Measurements from ENCODE around the gene KREMEN1. TPM values are rescaled to one million over a fixed set of nuclear protein-coding genes. Genes with fewer than 3 reads are reported as not detected.

Gene KREMEN1
- polyA plus RNA-seq, 1 of the 3 experiments (the other 2 are of a cell fraction): 10.0 TPM

DNA sequence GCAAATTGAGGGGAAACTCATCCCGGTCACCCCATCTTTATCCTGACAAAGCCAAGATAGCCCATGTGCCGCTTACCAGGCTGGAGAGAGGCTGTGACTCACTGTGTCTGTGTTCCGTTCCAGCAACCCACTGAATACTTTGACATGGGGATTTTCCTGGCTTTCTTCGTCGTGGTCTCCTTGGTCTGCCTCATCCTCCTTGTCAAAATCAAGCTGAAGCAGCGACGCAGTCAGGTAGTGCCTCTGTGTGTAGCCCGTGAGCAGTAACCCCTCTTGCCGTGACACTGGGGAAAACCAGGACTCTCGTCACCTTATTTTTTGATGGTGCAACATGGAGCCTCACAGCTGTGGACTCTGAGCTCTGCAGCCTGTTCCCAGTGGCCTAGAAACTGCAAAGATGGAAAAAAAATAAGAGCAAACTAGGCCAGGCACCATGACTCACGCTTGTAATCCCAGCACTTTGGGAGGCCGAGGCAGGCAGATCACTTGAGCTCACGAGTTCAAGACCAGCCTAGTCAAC is 28.1 kb upstream of the KREMEN1 start (continued):
- TF ChIP-seq, protein P1, sequence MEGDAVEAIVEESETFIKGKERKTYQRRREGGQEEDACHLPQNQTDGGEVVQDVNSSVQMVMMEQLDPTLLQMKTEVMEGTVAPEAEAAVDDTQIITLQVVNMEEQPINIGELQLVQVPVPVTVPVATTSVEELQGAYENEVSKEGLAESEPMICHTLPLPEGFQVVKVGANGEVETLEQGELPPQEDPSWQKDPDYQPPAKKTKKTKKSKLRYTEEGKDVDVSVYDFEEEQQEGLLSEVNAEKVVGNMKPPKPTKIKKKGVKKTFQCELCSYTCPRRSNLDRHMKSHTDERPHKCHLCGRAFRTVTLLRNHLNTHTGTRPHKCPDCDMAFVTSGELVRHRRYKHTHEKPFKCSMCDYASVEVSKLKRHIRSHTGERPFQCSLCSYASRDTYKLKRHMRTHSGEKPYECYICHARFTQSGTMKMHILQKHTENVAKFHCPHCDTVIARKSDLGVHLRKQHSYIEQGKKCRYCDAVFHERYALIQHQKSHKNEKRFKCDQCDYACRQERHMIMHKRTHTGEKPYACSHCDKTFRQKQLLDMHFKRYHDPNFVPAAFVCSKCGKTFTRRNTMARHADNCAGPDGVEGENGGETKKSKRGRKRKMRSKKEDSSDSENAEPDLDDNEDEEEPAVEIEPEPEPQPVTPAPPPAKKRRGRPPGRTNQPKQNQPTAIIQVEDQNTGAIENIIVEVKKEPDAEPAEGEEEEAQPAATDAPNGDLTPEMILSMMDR (IDR thresholded peaks at IDR 0.05): no peak
- TF ChIP-seq RCOR1 (IDR thresholded peaks at IDR 0.05; ENCODE audit: low read length) (no peak), TCF12 (IDR thresholded peaks at IDR 0.05) (peak; percentile 73), SMC3 (IDR thresholded peaks at IDR 0.05; ENCODE audit: low read depth, low read length) (no peak), GABPA (IDR thresholded peaks at IDR 0.05; ENCODE audit: low read depth) (no peak)
- TF ChIP-seq, protein P2, sequence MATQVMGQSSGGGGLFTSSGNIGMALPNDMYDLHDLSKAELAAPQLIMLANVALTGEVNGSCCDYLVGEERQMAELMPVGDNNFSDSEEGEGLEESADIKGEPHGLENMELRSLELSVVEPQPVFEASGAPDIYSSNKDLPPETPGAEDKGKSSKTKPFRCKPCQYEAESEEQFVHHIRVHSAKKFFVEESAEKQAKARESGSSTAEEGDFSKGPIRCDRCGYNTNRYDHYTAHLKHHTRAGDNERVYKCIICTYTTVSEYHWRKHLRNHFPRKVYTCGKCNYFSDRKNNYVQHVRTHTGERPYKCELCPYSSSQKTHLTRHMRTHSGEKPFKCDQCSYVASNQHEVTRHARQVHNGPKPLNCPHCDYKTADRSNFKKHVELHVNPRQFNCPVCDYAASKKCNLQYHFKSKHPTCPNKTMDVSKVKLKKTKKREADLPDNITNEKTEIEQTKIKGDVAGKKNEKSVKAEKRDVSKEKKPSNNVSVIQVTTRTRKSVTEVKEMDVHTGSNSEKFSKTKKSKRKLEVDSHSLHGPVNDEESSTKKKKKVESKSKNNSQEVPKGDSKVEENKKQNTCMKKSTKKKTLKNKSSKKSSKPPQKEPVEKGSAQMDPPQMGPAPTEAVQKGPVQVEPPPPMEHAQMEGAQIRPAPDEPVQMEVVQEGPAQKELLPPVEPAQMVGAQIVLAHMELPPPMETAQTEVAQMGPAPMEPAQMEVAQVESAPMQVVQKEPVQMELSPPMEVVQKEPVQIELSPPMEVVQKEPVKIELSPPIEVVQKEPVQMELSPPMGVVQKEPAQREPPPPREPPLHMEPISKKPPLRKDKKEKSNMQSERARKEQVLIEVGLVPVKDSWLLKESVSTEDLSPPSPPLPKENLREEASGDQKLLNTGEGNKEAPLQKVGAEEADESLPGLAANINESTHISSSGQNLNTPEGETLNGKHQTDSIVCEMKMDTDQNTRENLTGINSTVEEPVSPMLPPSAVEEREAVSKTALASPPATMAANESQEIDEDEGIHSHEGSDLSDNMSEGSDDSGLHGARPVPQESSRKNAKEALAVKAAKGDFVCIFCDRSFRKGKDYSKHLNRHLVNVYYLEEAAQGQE (IDR thresholded peaks at IDR 0.05; ENCODE audit: low read depth, low read length): no peak; the same call in 1 of the 2 replicates

DNA sequence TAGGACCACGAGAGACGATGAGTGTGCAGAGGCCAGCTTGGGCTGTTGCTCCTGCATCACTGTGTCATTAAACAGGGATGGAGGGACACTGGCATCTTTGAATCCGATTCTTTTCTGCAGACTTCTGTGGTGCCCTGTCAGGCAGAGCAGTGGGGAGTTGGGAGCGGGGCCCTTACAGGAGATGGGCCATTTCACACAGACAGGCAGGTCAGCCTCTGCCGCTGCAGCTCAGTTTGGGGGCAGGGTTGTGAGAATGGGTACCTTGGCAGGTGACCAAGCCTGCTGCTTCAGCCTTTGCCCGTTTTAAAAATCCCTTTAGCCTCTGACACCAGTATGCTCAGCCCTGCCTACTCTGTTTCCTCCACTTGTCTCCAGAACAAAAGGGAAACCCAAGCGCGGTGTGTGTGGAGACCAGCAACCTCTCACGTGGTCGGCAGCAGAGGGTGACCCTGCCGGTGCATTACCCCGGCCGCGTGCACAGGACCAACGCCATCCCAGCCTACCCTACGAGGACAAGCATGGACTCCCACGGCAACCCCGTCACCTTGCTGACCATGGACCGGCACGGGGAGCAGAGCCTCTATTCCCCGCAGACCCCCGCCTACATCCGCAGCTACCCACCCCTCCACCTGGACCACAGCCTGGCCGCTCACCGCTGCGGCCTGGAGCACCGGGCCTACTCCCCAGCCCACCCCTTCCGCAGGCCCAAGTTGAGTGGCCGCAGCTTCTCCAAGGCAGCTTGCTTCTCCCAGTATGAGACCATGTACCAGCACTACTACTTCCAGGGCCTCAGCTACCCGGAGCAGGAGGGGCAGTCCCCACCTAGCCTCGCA is 23.8 kb upstream of the KREMEN1 start:
- H3K9me3 ChIP-seq: no peaks in the 10 kb centered on the region
- H3K4me3 ChIP-seq (ENCODE audit: low read depth in 2 of 2, low read length in 1 of 2): no peak overlapping the region
- no peak overlapping the region for H3K4me2 ChIP-seq
- ChIA-PET POLR2A (no interaction called here), CTCF (interaction anchor here (0.8 to 2.0 kb wide), 3 partner anchors 8 to 193 kb away, joined by 3 to 9 read pairs (median 6); no protein-coding TSS in a partner anchor)
- H4K20me1 ChIP-seq (ENCODE audit: insufficient read depth): no peaks in the 10 kb centered on the region
- 91% methylated on average over 18 of the region's 31 CpGs for WGBS (ENCODE audit: low lambda C conversion rate)
- H3K79me2 ChIP-seq (ENCODE audit: insufficient read depth): no peaks in the 10 kb centered on the region
- no peak for DNase-seq
- no peaks in the 10 kb centered on the region for H3K27me3 ChIP-seq (ENCODE audit: insufficient read depth)
- H3K36me3 ChIP-seq (replicated peaks in 1 of 2; ENCODE audit: control insufficient read depth in 1 of 2, insufficient read depth in 2 of 2, low read length in 1 of 2): peaks cover 14 to 41% of the 10 kb centered on the region in 2 experiments
- TF ChIP-seq NRF1 (IDR thresholded peaks at IDR 0.05; ENCODE audit: low read depth, low read length) (no peak), CHD2 (IDR thresholded peaks at IDR 0.05; ENCODE audit: low read length, partially characterized antibody) (no peak), EZH2phosphoT487 (IDR thresholded peaks at IDR 0.05; ENCODE audit: borderline replicate concordance, low read depth) (no peak), EP300 (IDR thresholded peaks at IDR 0.05; ENCODE audit: borderline replicate concordance in 1 of 2, low read depth in 1 of 2, low read length in 1 of 2) (no peak), FOXJ3 (CRISPR knock-in tag; IDR thresholded peaks at IDR 0.05) (no peak), MEF2A (IDR thresholded peaks at IDR 0.05; ENCODE audit: borderline replicate concordance, low read depth) (no peak), GATA2 (CRISPR knock-in tag; IDR thresholded peaks at IDR 0.05) (no peak), RXRA (IDR thresholded peaks at IDR 0.05; ENCODE audit: borderline replicate concordance, low read depth) (no peak), TAF1 (IDR thresholded peaks at IDR 0.05; ENCODE audit: borderline replicate concordance, low read depth, low read length) (no peak), TEAD4 (IDR thresholded peaks at IDR 0.05; ENCODE audit: borderline replicate concordance, insufficient read depth) (no peak), RAD21 (IDR thresholded peaks at IDR 0.05; ENCODE audit: low read length) (no peak), POLR2AphosphoS5 (IDR thresholded peaks at IDR 0.05; ENCODE audit: low read depth, low read length) (no peak), RCOR1 (IDR thresholded peaks at IDR 0.05; ENCODE audit: low read length) (no peak), RFX5 (IDR thresholded peaks at IDR 0.05; ENCODE audit: low read length) (no peak)
- TF ChIP-seq, protein P3, sequence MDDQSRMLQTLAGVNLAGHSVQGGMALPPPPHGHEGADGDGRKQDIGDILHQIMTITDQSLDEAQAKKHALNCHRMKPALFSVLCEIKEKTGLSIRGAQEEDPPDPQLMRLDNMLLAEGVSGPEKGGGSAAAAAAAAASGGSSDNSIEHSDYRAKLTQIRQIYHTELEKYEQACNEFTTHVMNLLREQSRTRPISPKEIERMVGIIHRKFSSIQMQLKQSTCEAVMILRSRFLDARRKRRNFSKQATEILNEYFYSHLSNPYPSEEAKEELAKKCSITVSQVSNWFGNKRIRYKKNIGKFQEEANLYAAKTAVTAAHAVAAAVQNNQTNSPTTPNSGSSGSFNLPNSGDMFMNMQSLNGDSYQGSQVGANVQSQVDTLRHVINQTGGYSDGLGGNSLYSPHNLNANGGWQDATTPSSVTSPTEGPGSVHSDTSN (IDR thresholded peaks at IDR 0.05): no peak
- H3K27ac ChIP-seq (ENCODE audit: low read depth in 2 of 2, low read length in 1 of 2): no peak overlapping the region
- H3K4me1 ChIP-seq (ENCODE audit: control insufficient read depth in 1 of 2, insufficient read depth in 2 of 2, low read depth in 1 of 2, low read length in 1 of 2): peaks cover 2 to 12% of the 10 kb centered on the region in 2 experiments; a peak in 3 of 4 replicates
- H2AFZ ChIP-seq (ENCODE audit: low read depth): no peak overlapping the region
- no peaks in the 10 kb centered on the region for H3K9me2 ChIP-seq
- H3F3A ChIP-seq (replicated peaks; ENCODE audit: insufficient read depth): peaks cover 16% of the 10 kb centered on the region
- no peak overlapping the region for H3K9ac ChIP-seq
